IMR-90 (cell line): Measurements from ENCODE around the gene SERPINB13. TPM values are rescaled to one million over a fixed set of nuclear protein-coding genes. Genes with fewer than 3 reads are reported as not detected.
"Not testable (repeated sequence)": the region's sequence is repeated elsewhere in the genome, so short reads cannot be mapped to it uniquely, and the experiment has no call there.

ENCODE experiments used
- ATAC-seq: fragments of 200-7000 bp; cut with Tn5 transposase; 2 replicates; pipeline ENCODE4 v1.9.1; 2020; ENCODE audit warnings: low read depth, mild to moderate bottlenecking, moderate library complexity
- BruUV-seq: library from RNA; stranded (reverse); fragments of 400-500 nt; replicated peaks from 2 replicates; lab custom pipeline; 2021; lab: Mats Ljungman, UMichigan
- CTCF ChIA-PET: fragments of 300-600 bp; formaldehyde crosslinking; extraction: SDS; loops from one replicate; lab custom pipeline; 2021; ENCODE audit warnings: antibody characterized with exemption; lab: Yijun Ruan, JAX
- POLR2A ChIA-PET: fragments of 300-600 bp; sonication (Branson Sonifier 250); formaldehyde crosslinking; loops from one replicate; lab custom pipeline; 2022; ENCODE audit warnings: antibody characterized with exemption; ENCODE audit not compliant: unreplicated experiment; lab: Charles Lee
- DNase-seq: peaks from one replicate; pipeline ENCODE4 v3.0.0; 2013
- H2AFZ ChIP-seq: replicated peaks from 2 replicates; pipeline ENCODE3; 2013; ENCODE audit warnings: low read length, mild to moderate bottlenecking; ENCODE audit not compliant: poor library complexity
- H2AK5ac ChIP-seq: 2 replicates; pipeline ENCODE4 v1.6.1; 2013; ENCODE audit warnings: low read depth, low read length, inconsistent platforms
- H2AK9ac ChIP-seq: replicated peaks from 2 replicates; pipeline ENCODE3; 2013; ENCODE audit warnings: mild to moderate bottlenecking, low read depth, low read length, moderate library complexity; ENCODE audit not compliant: poor library complexity
- H2BK120ac ChIP-seq: 2 replicates; pipeline ENCODE4 v1.6.1; 2013; ENCODE audit warnings: low read depth, low read length, inconsistent platforms
- H2BK15ac ChIP-seq: 3 replicates; pipeline ENCODE4 v1.6.1; 2013; ENCODE audit warnings: low read depth, low read length, inconsistent platforms
- H2BK20ac ChIP-seq: 2 replicates; pipeline ENCODE4 v1.6.1; 2013; ENCODE audit warnings: low read depth, mild to moderate bottlenecking, inconsistent platforms, low read length, moderate library complexity
- H2BK5ac ChIP-seq: 2 replicates; pipeline ENCODE4 v1.6.1; 2013; ENCODE audit warnings: mild to moderate bottlenecking, low read depth, low read length, inconsistent platforms; ENCODE audit not compliant: poor library complexity, severe bottlenecking
- H3K14ac ChIP-seq: replicated peaks from 2 replicates; pipeline ENCODE4 v1.6.1; 2013; ENCODE audit warnings: low read depth, low read length, inconsistent platforms
- H3K18ac ChIP-seq: 2 replicates; pipeline ENCODE4 v1.6.1; 2013; ENCODE audit warnings: low read depth, low read length, control low read depth
- H3K23ac ChIP-seq: 2 replicates; pipeline ENCODE4 v1.6.1; 2013; ENCODE audit warnings: low read depth, low read length, inconsistent platforms
- H3K27ac ChIP-seq: 2 replicates; pipeline ENCODE4 v1.5.1; 2013; ENCODE audit warnings: mild to moderate bottlenecking, control low read depth, low read length; ENCODE audit not compliant: insufficient read depth
- H3K27me3 ChIP-seq: 2 replicates; pipeline ENCODE4 v1.6.1; 2013; ENCODE audit warnings: low read length; ENCODE audit not compliant: control insufficient read depth, insufficient read depth
- H3K36me3 ChIP-seq: 2 replicates; pipeline ENCODE4 v1.6.1; 2013; ENCODE audit warnings: low read length, mixed read lengths; ENCODE audit not compliant: control insufficient read depth, insufficient read depth
- H3K4ac ChIP-seq: 2 replicates; pipeline ENCODE4 v1.6.1; 2013; ENCODE audit warnings: low read depth, low read length, inconsistent platforms
- H3K4me1 ChIP-seq: 2 replicates; pipeline ENCODE4 v1.6.1; 2013; ENCODE audit warnings: low read length, mixed read lengths; ENCODE audit not compliant: control insufficient read depth, insufficient read depth
- H3K4me2 ChIP-seq: 2 replicates; pipeline ENCODE4 v1.6.1; 2013; ENCODE audit warnings: low read depth, mild to moderate bottlenecking, control low read depth, low read length, moderate library complexity
- H3K4me3 ChIP-seq: 2 replicates; pipeline ENCODE4 v1.5.1; 2013; ENCODE audit warnings: low read depth, mild to moderate bottlenecking, control low read depth, low read length, moderate library complexity; ENCODE audit not compliant: insufficient read depth
- H3K56ac ChIP-seq: 2 replicates; pipeline ENCODE4 v1.6.1; 2013; ENCODE audit warnings: low read length, inconsistent platforms; ENCODE audit not compliant: insufficient read depth; ENCODE audit errors: extremely low read depth
- H3K79me1 ChIP-seq, 2 experiments: 2 replicates each; pipeline ENCODE4 v1.6.1; 2013; ENCODE audit warnings: low read length in 2 of 2, inconsistent platforms in 1 of 2, low read depth in 1 of 2
- H3K9ac ChIP-seq: 2 replicates; pipeline ENCODE4 v1.6.1; 2013; ENCODE audit warnings: low read depth, low read length, control low read depth
- H3K9me1 ChIP-seq: 2 replicates; pipeline ENCODE4 v1.6.1; 2013; ENCODE audit warnings: low read length, inconsistent platforms; ENCODE audit not compliant: insufficient read depth
- H3K9me3 ChIP-seq: 2 replicates; pipeline ENCODE4 v1.6.1; 2013; ENCODE audit warnings: low read length; ENCODE audit not compliant: control insufficient read depth, insufficient read depth
- H4K20me1 ChIP-seq: 2 replicates; pipeline ENCODE4 v1.6.1; 2013; ENCODE audit warnings: low read length, inconsistent platforms; ENCODE audit not compliant: insufficient read depth
- H4K5ac ChIP-seq: 2 replicates; pipeline ENCODE4 v1.6.1; 2013; ENCODE audit warnings: mild to moderate bottlenecking, low read depth, low read length, control low read depth
- H4K8ac ChIP-seq, 2 experiments: 2 replicates each; pipeline ENCODE4 v1.6.1; 2013; ENCODE audit warnings: low read depth in 2 of 2, low read length in 2 of 2, control low read depth in 1 of 2, inconsistent platforms in 1 of 2
- H4K91ac ChIP-seq: 2 replicates; pipeline ENCODE4 v1.6.1; 2013; ENCODE audit warnings: low read depth, low read length, inconsistent platforms; ENCODE audit not compliant: insufficient read depth
- WGBS, 2 experiments: methylation state at CpG; one replicate each; pipeline versions ENCODE4 v1.1.5 to v1.1.7; 2013; ENCODE audit warnings: missing lambda C conversion rate in 2 of 2; ENCODE audit not compliant: insufficient read length in 1 of 2; ENCODE audit errors: extremely low coverage in 2 of 2; 5-methylcytosine and 5-hydroxymethylcytosine counted together
- dilution Hi-C: fragments of 300-500 bp; cut with HindIII; formaldehyde crosslinking; loops from one replicate; pipeline ENCODE4 v1.14.3; 2018; ENCODE audit warnings: low sequenced_read_pairs; ENCODE audit not compliant: unreplicated experiment
- in situ Hi-C: fragments of 300-500 bp; cut with MboI; formaldehyde crosslinking; loops from 3 replicates; pipeline ENCODE4 v1.14.3; 2019; ENCODE audit warnings: low sequenced_read_pairs, inconsistent platforms, mixed read lengths
- intact Hi-C: fragments of 100-400 bp; cut with micrococcal nuclease; formaldehyde crosslinking; loops from 2 replicates; pipeline ENCODE4 v1.10.0; 2022
- polyA plus RNA-seq, 3 experiments: library from polyadenylated mRNA; depleted of rRNA; stranded (reverse); fragments of >200 nt; gene quantifications; 2 replicates each; pipeline ENCODE4 v1.2.3, GENCODE V29; 2012; ENCODE audit warnings: low replicate concordance in 1 of 3
- total RNA-seq: library from RNA; depleted of rRNA; stranded (reverse); fragments of >200 nt; gene quantifications from 2 replicates; pipeline ENCODE4 v1.2.3, GENCODE V29; 2012

SERPINB13 gene
- total and polyA plus RNA-seq, 2 of the 4 experiments (the other 2 are of a cell fraction) = not detected

GRCh38 chr18:63644142-63644541 is 57.0 kb downstream of the SERPINB13 start, which contains the start of gene SERPINB4:
SERPINB4 (minus strand) TSS chr18:63644256; CDS start chr18:63643577, 679 bp downstream.
- ATAC-seq, H4K20me1 ChIP-seq: not testable (repeated sequence)

DNA sequence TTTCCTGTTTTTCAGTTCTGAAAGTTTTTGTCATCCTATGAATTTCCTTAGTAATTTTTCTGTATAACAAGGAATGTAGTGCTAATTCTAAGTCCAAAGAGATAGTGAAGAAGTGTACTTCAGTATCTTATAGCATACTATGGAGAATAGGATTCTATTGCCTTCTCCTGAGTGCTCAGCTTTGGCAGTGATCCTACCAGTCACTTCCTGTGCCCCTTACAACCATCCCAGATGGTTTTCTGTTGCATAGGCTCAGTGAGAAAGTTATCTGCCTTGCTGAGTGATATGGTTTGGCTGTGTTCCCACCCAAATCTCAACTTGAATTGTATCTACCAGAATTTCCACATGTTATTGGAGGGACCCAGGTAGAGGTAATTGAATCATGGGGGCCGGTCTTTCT is 57.6 kb downstream of the SERPINB13 start:
- not testable (repeated sequence) for BruUV-seq

More at GRCh38 chr18:63644142-63644541, 57.0 kb downstream of the SERPINB13 start, which contains the start of gene SERPINB4:
- CTCF ChIA-PET, H2AFZ ChIP-seq, H4K8ac ChIP-seq, H3K36me3 ChIP-seq, H3K27ac ChIP-seq, H4K5ac ChIP-seq, BruUV-seq, H3K27me3 ChIP-seq, H2AK9ac ChIP-seq, H3K14ac ChIP-seq, H3K56ac ChIP-seq, H3K9me3 ChIP-seq, dilution Hi-C loops, H2BK120ac ChIP-seq, H3K23ac ChIP-seq, in situ Hi-C loops, H2AK5ac ChIP-seq, H3K79me1 ChIP-seq, H2BK15ac ChIP-seq, intact Hi-C loops, H3K4me2 ChIP-seq, H3K9me1 ChIP-seq, H3K4ac ChIP-seq, H2BK5ac ChIP-seq, H3K18ac ChIP-seq, H3K4me1 ChIP-seq, H3K4me3 ChIP-seq, POLR2A ChIA-PET, H3K9ac ChIP-seq, DNase-seq, H2BK20ac ChIP-seq, H4K91ac ChIP-seq: not testable (repeated sequence)
- no CpG with 5 or more reads among the region's 2 CpGs for WGBS, 2 experiments

More for the DNA sequence above, 57.6 kb downstream of the SERPINB13 start:
- dilution Hi-C loops, H3K4ac ChIP-seq, H4K20me1 ChIP-seq, H3K36me3 ChIP-seq, H3K27me3 ChIP-seq, intact Hi-C loops, H2BK20ac ChIP-seq, CTCF ChIA-PET, H3K4me2 ChIP-seq, H2AK9ac ChIP-seq, POLR2A ChIA-PET, H3K14ac ChIP-seq, H4K5ac ChIP-seq, ATAC-seq, H3K18ac ChIP-seq, H3K9me3 ChIP-seq, H2BK5ac ChIP-seq, H4K91ac ChIP-seq, DNase-seq, H3K4me1 ChIP-seq, H3K56ac ChIP-seq, H2BK120ac ChIP-seq, H2BK15ac ChIP-seq, H4K8ac ChIP-seq, H3K23ac ChIP-seq, H3K9me1 ChIP-seq, H2AFZ ChIP-seq, H3K27ac ChIP-seq, H3K79me1 ChIP-seq, in situ Hi-C loops, H2AK5ac ChIP-seq, H3K9ac ChIP-seq, H3K4me3 ChIP-seq: not testable (repeated sequence)
- no CpG with 5 or more reads among the region's 1 CpG for WGBS, 2 experiments
